ENCODE results near the gene ACVR2B.

GRCh38 chr3:38493031-38493430, 39.3 kb downstream of the ACVR2B start:
- TF ChIP-seq CTCF (IDR thresholded peaks at IDR 0.05 in 4 of 5, conservative IDR thresholded peaks at IDR 0.05 in 1 of 5) = no peak
- TF ChIP-seq POLR2A (IDR thresholded peaks at IDR 0.05) = no peak
